Endodermal cell (in vitro differentiated cells): Measurements from ENCODE around the gene GPS1. TPM values are rescaled to one million over a fixed set of nuclear protein-coding genes. Genes with fewer than 3 reads are reported as not detected.

Source experiments
- DNase-seq: peaks from one replicate; pipeline ENCODE4 v3.0.0-alpha.2; 2017
- H3K27ac ChIP-seq: 2 replicates; pipeline ENCODE4 v1.5.1; 2013; ENCODE audit warnings: mild to moderate bottlenecking, low read depth, low read length, moderate library complexity
- H3K27me3 ChIP-seq: 2 replicates; pipeline ENCODE4 v1.6.1; 2013; ENCODE audit warnings: mild to moderate bottlenecking, low read length, moderate library complexity; ENCODE audit not compliant: insufficient read depth, control insufficient read depth, poor library complexity, severe bottlenecking
- H3K36me3 ChIP-seq: 2 replicates; pipeline ENCODE4 v1.7.0; 2013; ENCODE audit warnings: mild to moderate bottlenecking, low read length, moderate library complexity; ENCODE audit not compliant: control insufficient read depth, insufficient read depth
- H3K4me1 ChIP-seq: one replicate; pipeline ENCODE4 v1.7.0; 2013; ENCODE audit warnings: low read length; ENCODE audit not compliant: control insufficient read depth, insufficient read depth
- H3K4me3 ChIP-seq: 2 replicates; pipeline ENCODE4 v1.5.1; 2013; ENCODE audit warnings: mild to moderate bottlenecking, low read length, moderate library complexity
- H3K9ac ChIP-seq: 2 replicates; pipeline ENCODE4 v1.6.1; 2013; ENCODE audit warnings: mild to moderate bottlenecking, low read length, moderate library complexity; ENCODE audit not compliant: poor library complexity, severe bottlenecking; ENCODE audit errors: extremely low read depth
- H3K9me3 ChIP-seq: 2 replicates; pipeline ENCODE4 v1.6.1; 2013; ENCODE audit warnings: mild to moderate bottlenecking, low read length, moderate library complexity; ENCODE audit not compliant: control insufficient read depth
- H3K27ac Mint-ChIP-seq: 2 replicates; pipeline ENCODE4 v1.8.0; 2020; ENCODE audit warnings: mixed read lengths
- H3K27me3 Mint-ChIP-seq: 2 replicates; pipeline ENCODE4 v1.8.0; 2021; ENCODE audit warnings: mild to moderate bottlenecking, mixed read lengths; ENCODE audit not compliant: insufficient read depth
- H3K36me3 Mint-ChIP-seq: 2 replicates; pipeline ENCODE4 v1.8.0; 2020; ENCODE audit warnings: low read depth, mixed read lengths
- H3K4me1 Mint-ChIP-seq: 2 replicates; pipeline ENCODE4 v1.8.0; 2020; ENCODE audit warnings: mixed read lengths
- H3K4me3 Mint-ChIP-seq: 2 replicates; pipeline ENCODE4 v1.8.0; 2020; ENCODE audit warnings: mild to moderate bottlenecking, moderate library complexity, mixed read lengths
- H3K9me3 Mint-ChIP-seq: 2 replicates; pipeline ENCODE4 v1.8.0; 2020; ENCODE audit warnings: mild to moderate bottlenecking, mixed read lengths
- CTCF ChIP-seq: fragments of 200-600 bp; sonication (generic); conservative IDR thresholded peaks from 2 replicates; pipeline ENCODE4 v1.5.0; 2021; ENCODE audit warnings: antibody characterized with exemption, mild to moderate bottlenecking
- WGBS, 2 experiments: methylation state at CpG; one replicate each; pipeline versions ENCODE4 v1.1.5 to v1.1.7; 2013; ENCODE audit warnings: missing lambda C conversion rate in 2 of 2, mixed read lengths in 1 of 2; ENCODE audit not compliant: insufficient coverage in 1 of 2, insufficient read length in 1 of 2; 5-methylcytosine and 5-hydroxymethylcytosine counted together
- total RNA-seq, 2 donors: library from RNA; stranded (reverse); fragmentation: NEBNext Ultra II Directional in 1 of 2; extraction: Animal tissue kit (Norgen Biotek cat#: 25700) in 1 of 2; gene quantifications; 2 replicates in 1 of 2; 3 replicates in 1 of 2; pipeline ENCODE4 v1.2.1, GENCODE V29; 2021

The GPS1 gene
- total RNA-seq, 2 donors from 2014 or later = 152 to 153 TPM

- 95 to 97% methylated on average over 16 to 33 of the region's 33 CpGs for WGBS, 2 experiments
- no peak overlapping the region for H3K4me3 ChIP-seq
- Mint-ChIP-seq H3K27me3 (no peaks in the 10 kb centered on the region), H3K36me3 (peaks cover 8% of the 10 kb centered on the region), H3K4me3 (no peak overlapping the region), H3K27ac (no peak overlapping the region), H3K4me1 (peaks cover 8% of the 10 kb centered on the region), H3K9me3 (no peaks in the 10 kb centered on the region)
- H3K27ac ChIP-seq = peak overlapping the region; percentile 47
- H3K9ac ChIP-seq = no peak overlapping the region
- peaks cover 1% of the 10 kb centered on the region for H3K4me1 ChIP-seq
- H3K27me3 ChIP-seq = no peaks in the 10 kb centered on the region
- TF ChIP-seq CTCF = no peak
- peaks cover 7% of the 10 kb centered on the region for H3K36me3 ChIP-seq
- DNase-seq = no peak
- no peaks in the 10 kb centered on the region for H3K9me3 ChIP-seq
Observed at GRCh38 chr17:82018989-82019689, 32.6 kb upstream of the GPS1 start.

- 68 to 71% methylated on average over 12 to 34 of the region's 34 CpGs for WGBS, 2 experiments
- Mint-ChIP-seq H3K9me3 (no peaks in the 10 kb centered on the region), H3K4me3 (no peak overlapping the region), H3K36me3 (peaks cover 8% of the 10 kb centered on the region), H3K4me1 (peaks cover 10% of the 10 kb centered on the region), H3K27me3 (no peaks in the 10 kb centered on the region), H3K27ac (no peak overlapping the region)
- H3K27ac ChIP-seq = no peak overlapping the region
- H3K9ac ChIP-seq = no peak overlapping the region
- TF ChIP-seq CTCF = peak; percentile 93
- H3K36me3 ChIP-seq = peaks cover 7% of the 10 kb centered on the region
- peak; percentile 97 for DNase-seq
- no peaks in the 10 kb centered on the region for H3K9me3 ChIP-seq
- no peaks in the 10 kb centered on the region for H3K27me3 ChIP-seq
- no peak overlapping the region for H3K4me3 ChIP-seq
- peaks cover 4% of the 10 kb centered on the region for H3K4me1 ChIP-seq
Observed at GRCh38 chr17:82019690-82020571, 31.8 kb upstream of the GPS1 start.

- Mint-ChIP-seq H3K27ac (no peak overlapping the region), H3K4me3 (no peak overlapping the region), H3K9me3 (no peaks in the 10 kb centered on the region), H3K36me3 (peaks cover 11% of the 10 kb centered on the region), H3K27me3 (no peaks in the 10 kb centered on the region), H3K4me1 (peaks cover 10% of the 10 kb centered on the region)
- no peaks in the 10 kb centered on the region for H3K9me3 ChIP-seq
- DNase-seq = no peak
- H3K4me3 ChIP-seq = no peak overlapping the region
- H3K36me3 ChIP-seq = peaks cover 7% of the 10 kb centered on the region
- peaks cover 4% of the 10 kb centered on the region for H3K4me1 ChIP-seq
- TF ChIP-seq CTCF = no peak
- no peak overlapping the region for H3K9ac ChIP-seq
- H3K27ac ChIP-seq = no peak overlapping the region
- H3K27me3 ChIP-seq = no peaks in the 10 kb centered on the region
- WGBS, 2 experiments = 93 to 100% methylated on average over 8 to 14 of the region's 14 CpGs
Observed at GRCh38 chr17:82020572-82021106, 31.1 kb upstream of the GPS1 start.
